RPMI8226 (cell line): ENCODE measurements around the gene MLEC.

Experiments used
- DNase-seq: peaks from one replicate; pipeline ENCODE4 v3.0.0-alpha.2; 2015

MLEC gene

GRCh38 chr12:120697344-120697743 lies 10.4 kb downstream of the MLEC start:
- no peak for DNase-seq

- DNase-seq, result no peak
These were observed 11.7 kb downstream of the MLEC start for GRCh38 chr12:120698665-120699064.

GRCh38 chr12:120699553-120699952 lies 12.6 kb downstream of the MLEC start:
- no peak for DNase-seq

DNA sequence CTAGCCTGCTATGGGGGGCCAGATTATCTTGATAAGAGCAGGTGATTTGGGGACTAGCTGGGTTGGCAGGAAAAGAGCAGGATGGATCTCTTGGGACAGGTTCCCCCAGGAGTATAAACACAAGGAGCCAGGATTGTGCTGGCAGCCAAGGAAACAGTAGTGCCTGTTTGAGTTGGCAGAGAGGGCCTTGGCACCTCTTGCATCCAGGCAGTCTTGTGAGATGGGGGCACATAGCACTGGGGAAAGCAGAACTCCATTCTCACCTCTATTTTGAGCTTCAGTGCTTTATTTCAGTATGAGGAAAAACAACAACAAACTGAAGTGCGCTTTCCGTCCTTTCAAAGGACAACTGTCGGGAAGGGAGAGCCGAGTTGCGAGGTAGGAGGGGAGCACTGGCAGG lies 13.9 kb downstream of the MLEC start:
- no peak for DNase-seq

GRCh38 chr12:120702637-120703036 lies 15.7 kb downstream of the MLEC start:
- no peak for DNase-seq

- DNase-seq, result no peak
These were observed 16.5 kb downstream of the MLEC start for GRCh38 chr12:120703311-120703942.

DNA sequence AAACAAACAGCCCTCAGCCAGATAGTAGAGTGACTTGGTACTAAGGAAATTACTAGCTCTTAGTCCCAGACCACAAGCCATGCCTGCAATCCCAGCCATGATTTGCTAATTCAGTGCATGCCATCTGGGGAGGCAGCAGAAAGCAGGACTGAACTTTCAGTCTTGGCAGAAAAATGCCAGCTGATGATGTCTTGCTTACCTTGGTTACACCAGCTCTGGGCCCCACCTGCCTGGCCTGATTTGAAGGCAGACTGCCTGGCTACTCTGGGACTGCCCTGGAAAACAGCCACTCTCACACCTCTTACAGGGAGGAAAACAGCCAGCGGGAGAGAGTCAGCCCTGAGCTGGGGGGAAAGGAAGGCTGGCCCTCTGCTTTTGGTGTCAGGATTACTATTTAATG lies 18.7 kb downstream of the MLEC start:
- DNase-seq, result no peak

DNA sequence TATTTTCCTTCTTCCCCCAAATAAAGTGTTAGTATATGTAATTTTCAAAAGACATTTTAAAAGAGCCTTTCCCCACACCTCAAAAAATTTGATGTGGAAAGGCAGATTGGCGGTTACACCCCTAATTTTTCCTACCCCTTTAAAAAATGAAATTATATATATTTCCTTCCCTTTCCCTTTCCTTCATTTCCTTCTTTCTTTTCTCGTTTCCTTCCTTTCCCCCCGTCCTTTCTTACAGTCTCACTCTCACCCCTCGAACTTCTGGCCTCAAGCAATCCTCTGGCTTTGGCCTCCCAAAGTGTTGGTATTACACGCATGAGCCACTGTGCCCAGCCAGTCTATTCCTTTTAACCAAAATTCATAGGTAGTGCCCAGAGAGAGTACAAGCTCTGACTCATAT lies 19.1 kb downstream of the MLEC start:
- DNase-seq, result no peak

- DNase-seq, result no peak
These were observed 21.7 kb downstream of the MLEC start for GRCh38 chr12:120708651-120709050.

GRCh38 chr12:120710031-120710804 lies 23.3 kb downstream of the MLEC start, which contains the start of gene UNC119B:
TSS of gene UNC119B (plus strand) at chr12:120710458. CDS start at chr12:120710475, 17 bp downstream.
- peak; percentile 60 for DNase-seq

DNA sequence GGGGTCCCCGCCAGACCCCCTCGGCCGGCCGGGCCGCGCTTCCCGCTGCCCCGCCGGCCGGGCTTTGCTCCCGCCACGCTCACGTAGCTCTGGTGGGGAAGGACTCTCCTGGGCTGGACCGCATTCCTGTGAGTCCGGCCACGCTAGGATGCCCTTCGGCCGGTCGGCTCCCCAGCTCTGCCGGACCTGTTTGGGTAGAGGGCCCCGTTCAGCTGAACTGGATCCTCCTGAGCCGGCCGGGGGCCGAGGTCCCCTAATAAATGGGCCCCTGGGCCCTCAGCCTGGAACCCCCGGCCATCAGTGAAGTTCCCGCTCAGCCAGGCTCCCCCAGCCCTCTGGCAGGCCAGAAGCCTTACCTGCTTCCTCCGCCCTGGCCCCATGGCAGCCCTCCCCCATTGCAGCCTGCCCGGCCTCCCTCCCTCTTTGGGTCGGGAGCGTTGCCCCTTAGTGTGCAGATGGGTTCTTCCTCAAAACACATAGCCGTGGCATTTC lies 23.9 kb downstream of the MLEC start:
- DNase-seq, result no peak

- DNase-seq, result no peak
These were observed 24.5 kb downstream of the MLEC start for GRCh38 chr12:120711411-120711810.

- no peak for DNase-seq
These were observed 25.7 kb downstream of the MLEC start for GRCh38 chr12:120712610-120713009.

- peak; percentile 84 for DNase-seq
These were observed 27.0 kb downstream of the MLEC start for GRCh38 chr12:120713861-120714482.

- no peak for DNase-seq
These were observed 31.1 kb downstream of the MLEC start for GRCh38 chr12:120718055-120718454.

GRCh38 chr12:120719072-120719471 lies 32.1 kb downstream of the MLEC start:
- DNase-seq, result no peak

DNA sequence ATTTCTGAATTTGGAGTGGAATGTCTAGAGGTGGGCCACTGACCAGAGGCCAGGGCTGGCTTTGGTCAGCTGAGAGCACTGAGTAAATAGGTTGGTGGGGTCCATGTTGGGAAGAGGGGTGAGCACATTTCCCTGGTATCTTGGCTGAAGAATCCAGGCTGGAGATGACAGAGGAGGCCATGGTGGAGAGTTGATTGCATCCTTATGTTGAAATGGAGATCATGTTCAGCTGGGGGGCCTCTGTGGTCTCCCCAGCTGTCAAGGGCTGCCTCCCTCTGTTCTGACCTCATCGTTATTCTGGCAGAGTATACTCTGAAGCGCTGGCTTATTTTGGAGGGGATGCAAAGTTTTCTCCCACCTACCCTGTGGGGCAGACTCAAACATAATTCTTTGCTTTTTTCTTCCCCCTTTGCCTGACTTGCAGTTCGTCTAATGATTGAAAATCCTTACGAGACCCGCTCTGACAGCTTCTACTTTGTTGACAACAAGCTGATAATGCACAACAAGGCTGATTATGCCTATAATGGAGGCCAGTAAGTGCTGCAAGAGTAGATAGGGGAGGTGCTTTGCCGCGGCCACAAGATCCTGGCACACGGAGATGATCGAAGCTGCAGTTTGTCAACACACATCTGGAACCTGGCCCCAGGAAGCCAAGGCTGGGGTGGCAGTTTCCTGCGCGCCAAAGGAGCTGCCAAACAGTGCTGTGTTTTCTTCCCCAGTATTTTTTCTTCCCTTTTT lies 32.7 kb downstream of the MLEC start:
- DNase-seq, result no peak

- DNase-seq, result no peak
These were observed 33.5 kb downstream of the MLEC start for GRCh38 chr12:120720234-120720986.

DNA sequence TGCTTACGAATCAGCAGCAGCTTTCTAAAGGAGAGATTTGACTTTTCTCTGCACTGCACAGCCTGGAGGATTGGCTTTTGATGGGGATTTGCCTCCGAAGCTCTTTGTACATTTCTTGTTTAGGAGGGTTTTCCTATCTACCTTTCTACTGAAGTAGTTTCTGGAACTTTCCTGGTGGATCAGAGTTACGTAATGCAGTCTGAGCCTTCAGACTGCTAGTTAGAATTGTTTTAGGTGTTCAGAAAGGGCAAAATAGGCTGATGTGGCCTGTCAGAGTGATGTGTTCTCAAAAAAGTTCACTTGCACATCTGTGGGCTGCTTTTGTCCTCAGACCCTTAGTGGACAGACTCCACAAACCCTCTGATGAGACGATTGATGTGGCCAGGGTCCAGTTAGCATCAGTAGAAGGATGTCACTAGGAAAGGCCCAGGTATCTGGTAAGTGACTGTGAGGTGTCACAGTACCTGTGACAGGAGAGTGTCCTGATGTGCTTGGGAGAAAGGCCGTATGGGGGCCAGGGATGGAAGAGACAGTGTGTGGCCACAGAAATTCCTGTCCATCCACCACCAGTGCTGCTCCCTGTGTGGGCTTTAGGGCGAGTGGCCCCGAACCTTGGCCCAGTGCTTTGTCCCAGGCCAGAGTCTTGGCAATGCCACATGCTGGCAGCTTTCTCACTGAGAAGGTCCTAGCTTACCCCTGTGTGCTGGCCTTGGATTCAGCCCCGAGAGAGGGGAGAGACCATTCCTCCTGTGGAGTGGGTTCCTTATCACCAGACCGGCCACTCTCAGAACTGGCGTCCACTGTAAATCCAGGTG lies 34.2 kb downstream of the MLEC start:
- no peak for DNase-seq

DNA sequence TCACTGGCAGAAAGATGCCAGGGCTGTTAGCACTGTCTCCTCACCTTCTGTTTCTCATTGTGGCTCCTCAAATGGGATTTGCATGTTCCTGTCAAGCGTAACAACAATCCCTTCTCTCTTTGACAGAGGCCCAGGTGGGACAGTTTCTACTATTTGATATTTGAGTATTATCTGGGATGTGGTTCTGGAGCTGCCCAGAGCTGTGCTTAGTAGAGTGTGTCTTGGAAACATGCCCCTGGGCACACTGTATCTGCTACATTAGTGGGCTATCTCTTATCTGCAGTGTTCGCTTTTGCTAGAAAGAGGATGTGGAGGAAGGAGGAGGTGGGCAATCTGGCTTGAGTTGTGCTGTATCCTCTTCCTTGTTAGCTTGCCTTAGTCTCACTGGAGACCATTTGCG lies 34.9 kb downstream of the MLEC start:
- no peak for DNase-seq

- no peak for DNase-seq
These were observed 35.8 kb downstream of the MLEC start for GRCh38 chr12:120722784-120723183.

DNA sequence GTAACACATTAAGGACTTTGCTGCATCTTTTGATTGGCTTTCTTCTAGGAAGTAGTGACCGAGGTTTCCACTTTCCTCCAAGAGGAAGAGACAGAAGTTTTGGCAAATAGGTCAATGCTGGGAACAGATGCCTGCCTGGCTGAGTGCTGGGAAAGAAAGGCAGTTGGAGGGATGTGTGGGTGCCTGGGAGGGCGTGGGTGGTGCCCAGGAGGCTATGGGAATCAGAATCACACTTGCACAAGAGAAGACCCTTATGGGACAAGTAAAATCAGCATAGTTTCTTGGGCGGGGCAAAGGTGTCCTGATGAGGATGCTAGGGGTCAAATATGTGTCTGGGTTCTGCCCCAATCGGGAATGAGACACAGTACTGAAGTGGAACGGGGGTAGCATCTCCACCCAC lies 37.8 kb downstream of the MLEC start:
- DNase-seq, result no peak
